ELR (cell line): ENCODE data around the gene ZBTB25.

Experiments
- DNase-seq: peaks from one replicate; pipeline ENCODE4 v3.0.0-alpha.2; 2015; ENCODE audit warnings: low read depth

Gene ZBTB25

DNA sequence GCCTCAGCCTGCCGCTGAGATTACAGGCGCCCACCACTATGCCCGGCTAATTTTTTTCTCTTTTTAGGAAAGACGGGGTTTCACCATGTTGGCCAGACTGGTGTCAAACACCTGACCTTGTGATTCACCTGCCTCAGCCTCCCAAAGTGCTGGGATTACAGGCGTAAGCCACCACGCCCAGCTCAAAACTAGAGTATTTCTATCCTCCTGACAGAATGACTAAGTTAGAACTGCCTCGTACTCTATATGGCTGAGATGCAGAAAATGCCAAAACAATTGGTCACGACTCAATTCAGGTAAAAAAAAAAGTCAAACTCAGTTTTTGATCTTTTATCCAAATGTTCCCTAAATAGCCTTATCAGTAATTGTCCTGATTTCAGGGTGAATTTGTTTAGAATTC lies 27.2 kb downstream of the ZBTB25 start:
- no peak for DNase-seq

DNA sequence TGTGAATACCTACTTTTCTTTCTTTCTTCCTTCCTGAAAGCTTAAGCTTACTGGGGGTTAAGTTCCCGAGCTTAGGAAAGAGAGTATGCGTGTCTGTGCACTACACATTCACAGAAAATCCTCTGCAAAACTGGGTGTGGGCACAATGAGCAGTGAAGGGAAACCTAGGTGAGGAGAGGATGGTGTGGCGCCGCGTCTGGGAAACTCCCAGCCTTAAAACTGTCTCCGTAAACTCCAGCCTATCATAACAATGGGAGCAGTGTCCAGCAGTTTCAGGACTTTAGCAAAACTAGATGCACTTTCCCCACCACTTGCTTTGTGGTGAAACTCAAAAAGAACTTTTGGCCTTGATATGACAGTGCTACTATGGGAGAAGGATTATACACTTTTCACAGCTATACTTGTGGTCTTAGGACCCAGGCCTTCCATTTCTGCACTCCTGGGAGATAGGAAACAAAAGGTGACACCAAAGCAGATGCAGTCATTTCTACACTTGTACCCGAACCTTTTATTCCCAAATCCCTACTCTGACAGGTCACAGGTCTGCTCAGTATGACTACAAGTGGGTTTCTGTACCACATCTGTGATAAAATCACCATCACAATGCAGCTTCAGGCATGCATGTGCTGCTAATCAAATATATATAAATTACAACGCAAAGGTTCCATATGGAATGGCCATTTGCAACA lies 27.9 kb downstream of the ZBTB25 start:
- no peak for DNase-seq

DNA sequence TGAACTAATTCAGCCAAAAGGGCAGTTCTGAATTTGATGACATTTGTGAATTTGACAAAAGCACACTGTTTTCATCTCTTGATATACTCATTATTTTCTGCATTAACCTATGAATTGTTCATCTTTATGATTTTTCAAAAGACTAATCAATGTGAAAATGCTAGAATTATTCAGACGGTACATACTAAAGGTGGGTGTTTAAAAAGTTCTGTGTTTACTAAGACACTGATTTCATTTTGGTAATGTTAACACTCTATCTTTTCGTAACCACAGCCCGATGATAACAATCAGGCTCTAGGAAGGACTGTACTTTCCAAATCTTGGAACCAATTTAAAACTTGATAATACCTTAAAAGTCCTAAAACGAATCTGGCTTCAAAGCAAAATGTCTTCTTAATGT lies 28.9 kb downstream of the ZBTB25 start:
- no peak for DNase-seq

DNA sequence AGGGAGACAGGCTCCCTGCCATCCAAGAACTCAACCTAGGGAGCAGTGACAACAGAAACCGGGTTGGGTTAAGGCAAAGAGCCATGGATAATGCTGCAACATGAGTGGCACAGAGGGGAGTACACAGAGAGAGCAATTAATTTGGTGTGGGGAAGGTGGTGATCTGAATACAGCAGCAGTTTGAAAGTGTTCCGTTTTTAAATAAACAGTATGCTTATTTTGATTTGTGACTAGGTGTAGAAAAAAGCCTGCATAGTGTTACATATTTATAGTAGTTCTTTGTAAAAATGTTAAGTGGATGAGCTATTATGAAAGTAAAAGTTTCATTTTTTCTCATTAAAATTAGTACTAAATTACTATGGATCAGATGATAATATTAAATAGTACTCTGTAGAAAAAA lies 29.6 kb downstream of the ZBTB25 start:
- no peak for DNase-seq

GRCh38 chr14:64468451-64468850 lies 35.2 kb downstream of the ZBTB25 start:
- no peak for DNase-seq

DNA sequence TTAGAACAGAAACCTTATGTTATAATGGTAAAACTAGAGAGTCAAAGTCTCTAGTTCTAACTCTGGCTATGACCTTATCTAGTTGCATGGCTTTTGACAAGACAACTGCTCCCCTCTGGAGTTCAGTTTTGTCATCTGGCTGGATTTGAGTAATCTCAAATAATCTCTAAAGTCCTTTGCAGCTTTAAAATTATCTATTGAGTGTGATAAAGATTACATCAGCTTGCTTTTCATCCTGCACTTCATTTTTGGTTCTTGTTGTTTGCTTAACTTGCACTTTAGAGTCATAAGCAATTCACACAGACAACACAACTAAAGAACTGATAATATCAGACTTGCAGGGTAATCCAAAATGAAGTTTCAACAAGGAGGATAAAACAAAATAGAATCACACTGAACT lies 36.1 kb downstream of the ZBTB25 start:
- no peak for DNase-seq

- no peak for DNase-seq
These were observed 36.5 kb downstream of the ZBTB25 start for GRCh38 chr14:64467101-64467500.

- peak; percentile 69 for DNase-seq
These were observed 37.6 kb downstream of the ZBTB25 start for GRCh38 chr14:64465831-64466554.

DNA sequence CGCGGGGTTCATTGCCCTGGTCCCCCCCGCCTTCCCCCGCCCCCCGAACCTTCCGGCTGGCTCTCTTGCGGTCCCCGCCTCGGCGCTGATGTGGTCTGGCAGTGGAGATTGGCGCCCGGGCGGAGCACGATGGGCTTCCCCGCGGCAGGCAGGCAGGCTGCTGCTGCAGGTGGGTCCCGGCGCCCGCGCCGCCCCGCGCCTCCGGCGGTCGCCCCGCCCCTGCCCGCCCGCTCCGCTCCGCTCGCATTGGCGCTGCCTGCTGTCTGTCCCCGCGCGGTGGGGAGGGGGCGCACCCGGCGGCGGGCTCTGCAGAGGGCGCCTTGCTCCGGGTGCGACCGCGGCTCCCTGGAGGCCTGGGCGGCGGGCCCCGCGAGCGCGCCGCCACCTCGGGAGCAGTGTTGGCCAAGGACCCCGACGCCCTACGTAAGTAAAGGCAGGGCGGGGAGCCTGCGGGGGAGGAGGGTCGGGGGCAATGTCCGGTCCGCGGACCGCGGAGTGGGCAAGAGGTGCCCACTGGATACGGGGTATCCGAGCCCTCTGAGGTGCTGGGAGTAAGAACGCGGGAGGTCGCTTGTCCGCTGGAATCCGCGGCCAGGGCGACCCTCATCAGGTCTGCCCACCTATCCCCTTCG lies 38.3 kb downstream of the ZBTB25 start, which contains the start of gene AKAP5:
TSS of gene AKAP5 (plus strand) at position 309 of the 632 bp plus-strand sequence. CDS start 2,896 bp downstream, outside the sequence.
- DNase-seq, result peak; percentile 51

GRCh38 chr14:64464651-64465050 lies 39.0 kb downstream of the ZBTB25 start:
- peak; percentile 10 for DNase-seq

GRCh38 chr14:64463873-64464272 lies 39.8 kb downstream of the ZBTB25 start:
- no peak for DNase-seq

DNA sequence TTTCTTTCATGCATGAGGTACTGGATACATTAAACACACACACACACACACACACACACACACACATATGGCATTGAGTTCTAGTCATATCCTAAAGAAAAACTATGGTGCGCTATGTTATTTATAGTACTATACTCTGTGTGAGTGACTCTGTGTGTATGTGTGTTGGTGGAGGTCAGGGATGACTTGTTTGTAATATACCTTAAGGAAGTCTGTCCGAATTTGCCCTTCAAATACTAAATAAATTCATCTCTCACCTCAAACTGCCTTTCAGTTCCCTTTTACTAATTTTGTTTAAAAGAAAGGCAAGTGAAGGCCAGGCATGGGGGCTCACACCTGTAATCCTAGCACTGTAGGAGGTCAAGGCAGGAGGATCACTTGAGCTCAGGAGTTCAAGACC lies 40.4 kb downstream of the ZBTB25 start:
- DNase-seq, result no peak

DNA sequence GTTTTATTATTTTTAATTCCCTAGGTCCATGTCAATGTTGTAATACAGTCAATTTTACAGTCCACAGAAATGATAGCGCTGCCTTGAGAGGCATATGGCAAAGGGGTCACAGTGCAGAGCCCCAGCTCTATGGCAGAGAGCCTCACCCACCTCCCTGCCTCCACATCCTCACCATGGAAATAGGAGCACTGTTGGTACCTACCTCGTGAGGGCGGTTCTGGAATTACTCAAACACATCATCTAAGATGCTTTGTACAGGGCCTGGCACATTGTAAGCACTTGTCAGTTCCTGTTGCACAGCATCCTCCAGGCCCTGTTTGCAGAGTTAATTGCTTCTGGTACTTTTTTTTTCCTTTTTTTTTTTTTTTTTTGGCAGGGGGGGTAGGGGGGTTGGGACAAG lies 42.4 kb downstream of the ZBTB25 start:
- DNase-seq, result no peak

DNA sequence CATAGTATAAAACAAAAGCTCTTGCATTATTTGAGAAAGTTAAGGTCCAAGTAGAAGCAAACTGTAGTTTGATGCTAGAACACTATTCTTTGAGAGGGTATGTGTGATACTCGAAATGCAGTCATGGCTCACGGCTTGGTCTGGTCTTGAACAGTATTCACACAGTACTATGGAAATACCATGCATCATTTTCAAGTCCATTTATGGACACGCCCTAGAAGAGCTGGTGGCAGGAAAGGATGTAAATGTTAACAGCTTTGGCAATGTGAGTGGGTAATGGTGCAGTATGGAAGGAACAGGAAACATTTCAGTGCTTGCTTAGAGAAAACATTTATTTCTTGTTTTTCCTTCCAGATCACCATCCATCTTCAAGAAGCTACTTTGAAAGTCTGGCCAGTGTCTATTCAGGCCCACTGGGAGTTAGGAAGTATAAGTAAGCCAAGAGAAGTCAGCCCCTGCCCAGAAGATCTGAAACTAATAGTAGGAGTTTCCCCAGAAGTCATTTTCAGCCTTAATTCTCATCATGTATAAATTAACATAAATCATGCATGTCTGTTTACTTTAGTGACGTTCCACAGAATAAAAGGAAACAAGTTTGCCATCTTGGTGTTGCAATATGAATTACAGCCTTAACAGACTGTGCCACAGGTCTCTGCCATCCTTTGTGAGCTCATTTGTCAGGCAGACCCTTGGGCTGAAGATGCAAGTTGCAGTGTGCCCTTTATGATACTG lies 44.1 kb downstream of the ZBTB25 start:
- DNase-seq, result no peak

DNA sequence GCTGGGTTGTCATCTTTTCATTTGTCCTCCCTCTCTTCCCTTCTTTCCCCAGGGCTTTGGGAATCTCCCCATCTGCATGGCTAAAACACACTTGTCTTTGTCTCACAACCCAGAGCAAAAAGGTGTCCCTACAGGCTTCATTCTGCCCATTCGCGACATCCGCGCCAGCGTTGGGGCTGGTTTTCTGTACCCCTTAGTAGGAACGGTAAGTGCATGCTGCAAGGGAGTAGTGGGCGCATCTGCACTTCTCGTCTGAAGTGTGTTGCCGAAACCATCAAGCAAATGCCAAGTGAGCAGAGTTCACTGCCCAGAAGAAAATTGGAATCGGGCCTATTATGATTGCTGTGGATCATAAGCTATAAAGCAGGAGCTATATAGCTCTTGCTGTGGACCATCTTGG lies 49.0 kb downstream of the ZBTB25 start:
- no peak for DNase-seq

DNA sequence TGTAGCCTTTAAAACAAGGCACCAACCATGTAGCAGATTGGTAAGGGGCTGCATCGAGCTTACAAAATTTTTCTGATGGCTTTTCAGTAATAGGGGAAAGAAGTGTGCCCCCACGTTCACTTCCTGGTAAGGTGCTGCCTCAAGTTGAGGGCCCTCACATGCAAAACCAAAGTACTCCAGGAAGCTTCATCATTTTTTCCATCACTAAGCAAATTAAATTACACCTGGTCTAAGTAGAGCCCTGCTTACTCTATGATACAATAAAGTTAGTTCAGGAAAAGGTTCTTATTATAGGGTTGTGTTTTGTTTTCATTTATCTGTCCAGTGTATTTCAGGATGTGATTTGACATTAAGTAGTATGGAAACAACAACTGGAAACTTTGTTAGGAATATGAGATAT lies 53.4 kb downstream of the ZBTB25 start:
- DNase-seq, result no peak

DNA sequence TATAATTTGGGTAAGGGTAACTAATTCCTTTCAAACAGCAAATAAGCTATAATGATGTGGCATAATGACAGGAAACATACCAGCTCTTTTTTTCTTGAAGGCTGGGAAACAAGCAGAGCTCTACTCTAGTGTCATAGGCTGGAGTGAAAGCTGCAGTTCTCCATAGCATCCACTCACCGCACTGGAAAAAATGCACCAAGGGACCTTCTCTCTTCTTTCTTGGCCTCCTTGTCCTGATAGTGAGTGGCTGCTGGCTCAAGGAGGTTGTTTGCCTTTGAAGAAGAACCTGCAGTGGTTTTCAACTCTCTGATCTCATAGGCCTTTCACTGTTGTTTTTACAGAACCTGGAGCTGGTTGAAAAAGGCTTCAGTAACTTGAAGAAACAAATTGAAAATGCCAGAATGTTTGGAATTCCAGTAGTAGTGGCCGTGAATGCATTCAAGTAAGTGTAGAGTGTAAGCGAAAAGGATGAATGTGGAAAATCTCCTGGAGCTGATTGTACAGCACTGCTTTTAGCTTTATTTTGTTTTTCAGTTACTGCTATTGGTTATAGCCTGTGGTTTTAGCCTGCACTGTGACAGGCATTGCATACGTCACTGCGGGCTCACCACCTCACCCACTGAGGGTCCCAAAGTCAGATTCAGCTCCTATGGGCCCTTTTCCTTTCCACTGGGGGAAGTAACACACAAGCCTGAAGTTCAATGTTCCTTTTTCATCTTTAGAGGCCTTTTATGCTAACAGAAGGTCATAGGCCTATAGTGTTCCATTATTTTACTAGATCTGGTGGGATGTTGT lies 55.6 kb downstream of the ZBTB25 start:
- no peak for DNase-seq

- DNase-seq, result peak; percentile 68
These were observed 58.4 kb downstream of the ZBTB25 start for GRCh38 chr14:64444984-64445845.

GRCh38 chr14:64444140-64444539 lies 59.5 kb downstream of the ZBTB25 start:
- DNase-seq, result no peak

DNA sequence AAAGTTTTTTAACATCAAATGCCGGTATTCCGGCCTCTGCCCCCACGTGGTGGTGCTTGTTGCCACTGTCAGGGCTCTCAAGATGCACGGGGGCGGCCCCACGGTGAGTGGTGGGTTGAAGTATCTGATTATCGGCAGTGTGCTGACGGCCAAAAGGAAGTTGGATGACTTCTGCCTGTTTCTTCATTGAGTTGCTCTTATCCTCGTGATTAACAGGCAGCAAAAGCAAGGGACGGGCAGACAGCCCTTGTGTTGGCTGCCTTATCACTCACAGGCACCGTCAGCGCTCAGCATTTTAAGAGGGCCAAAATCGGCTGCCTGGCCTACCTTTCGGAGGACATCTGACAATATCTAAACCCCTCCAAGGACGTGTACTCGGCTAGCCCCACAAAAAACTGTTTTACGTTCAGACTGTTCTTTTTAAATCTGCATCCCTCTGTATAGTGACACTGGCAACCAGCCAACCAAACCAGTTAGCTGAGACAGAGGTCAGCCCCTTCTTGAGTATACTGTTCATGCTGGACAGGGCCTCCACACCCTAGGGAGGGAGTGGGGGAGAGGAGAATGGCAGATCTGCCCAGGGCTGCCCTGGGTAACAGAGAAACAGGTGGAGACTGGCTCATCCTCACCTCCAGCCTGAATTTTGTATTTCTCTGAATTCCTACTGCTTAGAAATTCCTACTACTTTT lies 61.2 kb downstream of the ZBTB25 start:
- DNase-seq, result no peak
